HepG2 (cell line): ENCODE data around the gene ZDHHC11. TPM values are rescaled to one million over a fixed set of nuclear protein-coding genes. Genes with fewer than 3 reads are reported as not detected.
A peak's percentile ranks its signal among the peaks of the same experiment; 100 is the strongest.

ENCODE experiments used
- ATAC-seq: fragments of 200-7000 bp; cut with Tn5 transposase; 3 replicates; pipeline ENCODE4 v1.9.1; 2020; ENCODE audit warnings: mild to moderate bottlenecking, moderate library complexity
- BruUV-seq: library from RNA; stranded (reverse); fragments of 400-500 nt; replicated peaks from 2 replicates; lab custom pipeline; 2021; lab: Mats Ljungman, UMichigan
- CTCF ChIA-PET: fragments of 300-600 bp; formaldehyde crosslinking; extraction: SDS; loops from one replicate; lab custom pipeline; 2021; ENCODE audit warnings: low total read pairs, inconsistent platforms, low intra/inter-chr PET ratio; lab: Yijun Ruan, JAX
- POLR2A ChIA-PET: fragments of 350-600 bp; sonication (Branson Sonifier 250); formaldehyde crosslinking; loops from one replicate; lab custom pipeline; 2020; ENCODE audit warnings: antibody characterized with exemption, inconsistent platforms; lab: Yijun Ruan, JAX
- DNase-seq: peaks from one replicate; pipeline ENCODE4 v3.0.0-alpha.2; 2015; ENCODE audit warnings: low spot score
- FAIRE-seq: peaks from 3 replicates; lab custom pipeline; 2011; peaks lifted over from hg19 to GRCh38; lab: Jason Lieb, UNC
- H2AFZ ChIP-seq: one replicate; pipeline ENCODE4 v1.6.1; 2011; ENCODE audit warnings: low read length, inconsistent platforms
- H3K27ac ChIP-seq: fragments of 300-600 bp; 3 replicates; pipeline ENCODE4 v1.8.0; 2011; ENCODE audit warnings: mixed run types, mild to moderate bottlenecking, mixed read lengths, low read length, inconsistent platforms; ENCODE audit not compliant: insufficient read depth; ENCODE audit errors: extremely low read length
- H3K27me3 ChIP-seq, 2 experiments: fragments of 200-600 bp in 1 of 2; 2 replicates in 1 of 2; 3 replicates in 1 of 2; pipeline versions ENCODE4 v1.6.0 to v1.8.0; 2011; ENCODE audit warnings: low read length in 2 of 2, mild to moderate bottlenecking in 2 of 2, moderate library complexity in 2 of 2, inconsistent platforms in 1 of 2; ENCODE audit not compliant: insufficient read depth in 2 of 2, control insufficient read depth in 1 of 2
- H3K36me3 ChIP-seq, 2 experiments: fragments of 200-600 bp in 1 of 2; replicated peaks in 1 of 2; 2 replicates in 1 of 2; 3 replicates in 1 of 2; pipeline versions ENCODE4 v1.5.1 to v1.8.0; 2011; ENCODE audit warnings: low read length in 2 of 2, inconsistent platforms in 1 of 2; ENCODE audit not compliant: insufficient read depth in 2 of 2, control insufficient read depth in 1 of 2
- H3K4me1 ChIP-seq: 2 replicates; pipeline ENCODE4 v1.5.1; 2012; ENCODE audit warnings: low read length, inconsistent platforms; ENCODE audit not compliant: insufficient read depth
- H3K4me2 ChIP-seq: 2 replicates; pipeline ENCODE4 v1.6.0; 2011; ENCODE audit warnings: low read depth, low read length, inconsistent platforms
- H3K4me3 ChIP-seq, 3 experiments: fragments of 200-600 bp in 1 of 3; sonication (generic), shearing (Covaris generic) in 1 of 3; replicated peaks in 1 of 3; 2 replicates each; pipeline ENCODE4 v1.5.1; 2011 to 2016; ENCODE audit warnings: low read length in 3 of 3, inconsistent platforms in 2 of 3, low read depth in 2 of 3, mild to moderate bottlenecking in 2 of 3, control low read depth in 1 of 3, mixed read lengths in 1 of 3; ENCODE audit not compliant: insufficient read depth in 1 of 3
- H3K79me2 ChIP-seq: one replicate; pipeline ENCODE4 v1.6.1; 2011; ENCODE audit warnings: low read length, inconsistent platforms; ENCODE audit not compliant: insufficient read depth
- H3K9ac ChIP-seq: 2 replicates; pipeline ENCODE4 v1.6.0; 2011; ENCODE audit warnings: mild to moderate bottlenecking, low read depth, low read length, inconsistent platforms; ENCODE audit not compliant: insufficient read depth
- H3K9me3 ChIP-seq: 2 replicates; pipeline ENCODE4 v1.5.1; 2012; ENCODE audit warnings: mild to moderate bottlenecking, low read length
- H4K20me1 ChIP-seq: 2 replicates; pipeline ENCODE4 v1.6.0; 2011; ENCODE audit warnings: inconsistent platforms, mild to moderate bottlenecking, low read length, moderate library complexity; ENCODE audit not compliant: insufficient read depth
- AFF4 ChIP-seq: sonication (generic); formaldehyde crosslinking; IDR thresholded peaks from 2 replicates; pipeline ENCODE4 v1.4.0; 2020; ENCODE audit warnings: missing genetic modification reagents
- ATF7 ChIP-seq, 2 experiments: fragments of 450-650 bp in 1 of 2; sonication (generic) in 1 of 2; formaldehyde crosslinking in 1 of 2; IDR thresholded peaks; 2 replicates each; pipeline versions ENCODE4 v1.4.0 to v1.6.1; 2016 to 2020; ENCODE audit warnings: antibody characterized with exemption in 1 of 2, mild to moderate bottlenecking in 1 of 2, missing genetic modification reagents in 1 of 2
- CCDC6 ChIP-seq: sonication (generic); formaldehyde crosslinking; IDR thresholded peaks from 2 replicates; pipeline ENCODE4 v1.8.1; 2022; ENCODE audit warnings: mild to moderate bottlenecking, missing genetic modification reagents, moderate library complexity
- FOXK1 ChIP-seq: sonication (generic); formaldehyde crosslinking; IDR thresholded peaks from 2 replicates; pipeline ENCODE4 v1.4.0; 2020; ENCODE audit warnings: low read depth, missing genetic modification reagents, borderline replicate concordance
- HOXD1 ChIP-seq: sonication (generic); formaldehyde crosslinking; IDR thresholded peaks from 2 replicates; pipeline ENCODE4 v1.5.0; 2020; ENCODE audit warnings: missing genetic modification reagents
- JUND ChIP-seq: sonication (generic); formaldehyde crosslinking; IDR thresholded peaks from 2 replicates; pipeline ENCODE4 v1.8.0; 2022; ENCODE audit warnings: mild to moderate bottlenecking, missing genetic modification reagents
- KDM4B ChIP-seq: sonication (generic); formaldehyde crosslinking; IDR thresholded peaks from 2 replicates; pipeline ENCODE4 v1.4.0; 2020; ENCODE audit warnings: missing genetic modification reagents
- MTA1 ChIP-seq: sonication (generic); formaldehyde crosslinking; IDR thresholded peaks from 2 replicates; pipeline ENCODE4 v1.4.0; 2020; ENCODE audit warnings: missing genetic modification reagents, mild to moderate bottlenecking, borderline replicate concordance
- SNAPC2 ChIP-seq: sonication (generic); formaldehyde crosslinking; IDR thresholded peaks from 2 replicates; pipeline ENCODE4 v1.8.1; 2022; ENCODE audit warnings: mild to moderate bottlenecking, missing genetic modification reagents
- THAP11 ChIP-seq: IDR thresholded peaks from 2 replicates; pipeline ENCODE4 v1.6.1; 2016; ENCODE audit warnings: missing biosample characterization, missing genetic modification reagents
- ZNF282 ChIP-seq: fragments of 450-650 bp; IDR thresholded peaks from 2 replicates; pipeline ENCODE4 v1.6.1; 2018; ENCODE audit not compliant: partially characterized antibody
- ZNF292 ChIP-seq: sonication (generic); formaldehyde crosslinking; IDR thresholded peaks from 2 replicates; pipeline ENCODE4 v1.8.1; 2022; ENCODE audit warnings: mild to moderate bottlenecking, low read depth, missing genetic modification reagents, borderline replicate concordance
- ZNF619 ChIP-seq: sonication (generic); formaldehyde crosslinking; IDR thresholded peaks from 2 replicates; pipeline ENCODE4 v1.4.0; 2020; ENCODE audit warnings: mild to moderate bottlenecking, missing genetic modification reagents
- ZNF781 ChIP-seq: sonication (generic); formaldehyde crosslinking; IDR thresholded peaks from 2 replicates; pipeline ENCODE4 v1.5.1; 2020; ENCODE audit warnings: borderline replicate concordance, mild to moderate bottlenecking, missing genetic modification reagents; ENCODE audit errors: not compliant biosample characterization
- WGBS: methylation state at CpG from one replicate; pipeline ENCODE4 v1.1.6; 2017; ENCODE audit warnings: low lambda C conversion rate; 5-methylcytosine and 5-hydroxymethylcytosine counted together
- in situ Hi-C: cut with HindIII; loops from 2 replicates; pipeline ENCODE4 v1.10.0; 2017; ENCODE audit warnings: low pct_unique_long_range_greater_than_20kb; ENCODE audit not compliant: extremely low pct_ligation_motif_present
- intact Hi-C: fragments of 100-400 bp; cut with micrococcal nuclease; formaldehyde crosslinking; loops from one replicate; pipeline ENCODE4 v1.10.0; 2022; ENCODE audit not compliant: unreplicated experiment
- polyA plus RNA-seq, 8 experiments: library from polyadenylated mRNA; depleted of rRNA in 3 of 8; stranded (reverse) in 7 of 8; unstranded in 1 of 8; fragments of >200 nt; fragmentation: Illumina TruSeq in 4 of 8; extraction: Trizol in 4 of 8; gene quantifications; 2 replicates each; pipeline versions ENCODE4 v1.2.1 to v1.2.3, GENCODE V29; 2011 to 2016; ENCODE audit warnings: low read depth in 4 of 8, missing spikeins in 1 of 8, mixed read lengths in 1 of 8; ENCODE audit not compliant: insufficient read depth in 1 of 8
- total RNA-seq, 5 experiments: library from RNA; depleted of rRNA; stranded (reverse); fragments of >200 nt; fragmentation: Illumina TruSeq; extraction: Trizol; gene quantifications; 2 replicates each; pipeline ENCODE4 v1.2.3, GENCODE V29; 2016; ENCODE audit warnings: low read depth in 1 of 5
- TF ChIP-seq, protein P1 (sequence below): sonication (generic); formaldehyde crosslinking; IDR thresholded peaks from 2 replicates; pipeline ENCODE4 v1.5.1; 2020; ENCODE audit warnings: mild to moderate bottlenecking, moderate library complexity, missing genetic modification reagents

ZDHHC11 gene
- total and polyA plus RNA-seq, 2 of the 13 experiments (the other 11 are each of a cell fraction or from before 2014, with no cell fraction given) = 2.1 to 4.0 TPM

DNA sequence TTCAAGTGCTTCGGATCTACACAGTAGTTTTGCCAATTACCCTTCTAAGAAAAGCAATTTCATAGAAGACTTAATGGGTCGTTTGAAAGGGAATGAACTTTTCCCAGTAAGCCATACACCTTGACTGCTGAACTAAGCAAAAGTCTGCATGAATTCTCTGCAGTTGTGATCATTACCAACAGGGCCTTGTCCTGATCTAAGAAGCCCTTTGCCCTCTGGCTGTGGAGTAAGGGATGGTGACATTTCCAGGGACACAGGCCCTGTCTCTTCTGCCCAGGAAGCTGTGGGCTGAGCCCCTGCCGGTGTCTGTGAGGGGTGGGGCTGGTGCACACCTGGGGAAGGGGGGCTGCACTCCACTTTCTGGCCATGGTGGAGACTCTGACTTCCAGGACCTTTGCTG lies 30.5 kb downstream of the ZDHHC11 start:
- Histone ChIP-seq H3K9ac (no peak overlapping the region), H3K4me3 (no peak overlapping the region), H2AFZ (no peak overlapping the region), H3K36me3 (no peaks in the 10 kb centered on the region), H3K9me3 (no peaks in the 10 kb centered on the region), H3K4me1 (no peaks in the 10 kb centered on the region), H3K27me3 (no peaks in the 10 kb centered on the region), H4K20me1 (no peaks in the 10 kb centered on the region)
- DNase-seq = no peak
- no peak for FAIRE-seq
- WGBS = 47% methylated on average over 2 of the region's 3 CpGs
- TF ChIP-seq AFF4 (CRISPR knock-in tag) (no peak), FOXK1 (CRISPR knock-in tag) (no peak)
- TF ChIP-seq, all 625 proteins: peak for 0
- POLR2A ChIA-PET = no interaction called here
- H3K4me2 ChIP-seq = no peak overlapping the region
- intact Hi-C loops (no loop called here), in situ Hi-C loops (no loop called here)
- CTCF ChIA-PET = no interaction called here
- no peak overlapping the region for H3K27ac ChIP-seq
- peak; percentile 85 for ATAC-seq
- BruUV-seq = no TSS peak
- H3K79me2 ChIP-seq = no peaks in the 10 kb centered on the region

DNA sequence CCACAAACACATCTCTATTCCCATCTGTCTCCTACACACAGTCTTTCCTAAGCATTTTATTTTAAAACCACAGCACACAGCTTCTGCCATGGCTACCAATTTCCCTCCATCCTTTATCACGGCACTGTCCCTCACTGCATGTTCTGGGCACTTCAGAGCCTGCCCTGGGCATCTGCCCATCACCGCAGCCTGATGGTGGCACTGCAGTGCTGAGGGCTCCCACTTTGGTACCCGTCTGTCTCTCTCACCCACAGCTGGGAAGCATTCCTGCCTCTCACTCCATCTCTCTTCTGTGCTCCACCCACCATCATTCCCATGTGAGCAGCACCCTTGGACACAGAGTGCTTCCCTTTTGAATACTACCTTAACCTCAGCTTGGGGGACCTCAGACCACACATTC lies 31.7 kb downstream of the ZDHHC11 start:
- in situ Hi-C loops (no loop called here), intact Hi-C loops (no loop called here)
- BruUV-seq = no TSS peak
- Histone ChIP-seq H3K4me3 (no peak overlapping the region), H3K9me3 (no peaks in the 10 kb centered on the region), H3K27ac (no peak overlapping the region), H3K4me1 (no peaks in the 10 kb centered on the region), H3K27me3 (no peaks in the 10 kb centered on the region), H2AFZ (no peak overlapping the region), H3K9ac (no peak overlapping the region), H3K36me3 (no peaks in the 10 kb centered on the region), H3K79me2 (no peaks in the 10 kb centered on the region), H4K20me1 (no peaks in the 10 kb centered on the region), H3K4me2 (no peak overlapping the region)
- ChIA-PET CTCF (no interaction called here), POLR2A (no interaction called here)
- FAIRE-seq = no peak
- ATAC-seq = no peak
- no peak for DNase-seq
- 66% methylated on average over 3 of the region's 3 CpGs for WGBS
- TF ChIP-seq ZNF781 (CRISPR knock-in tag) (no peak), ZNF619 (CRISPR knock-in tag) (no peak), SNAPC2 (CRISPR knock-in tag) (no peak), JUND (CRISPR knock-in tag) (no peak), ZNF282 (no peak), THAP11 (CRISPR knock-in tag) (no peak), MTA1 (CRISPR knock-in tag) (no peak), ZNF292 (CRISPR knock-in tag) (no peak), ATF7 (IDR thresholded peaks at IDR 0.05) (no peak), ATF7 (CRISPR knock-in tag; IDR thresholded peaks at IDR 0.05) (no peak), CCDC6 (CRISPR knock-in tag) (no peak), HOXD1 (CRISPR knock-in tag) (no peak), KDM4B (no peak)
- TF ChIP-seq, protein P1, sequence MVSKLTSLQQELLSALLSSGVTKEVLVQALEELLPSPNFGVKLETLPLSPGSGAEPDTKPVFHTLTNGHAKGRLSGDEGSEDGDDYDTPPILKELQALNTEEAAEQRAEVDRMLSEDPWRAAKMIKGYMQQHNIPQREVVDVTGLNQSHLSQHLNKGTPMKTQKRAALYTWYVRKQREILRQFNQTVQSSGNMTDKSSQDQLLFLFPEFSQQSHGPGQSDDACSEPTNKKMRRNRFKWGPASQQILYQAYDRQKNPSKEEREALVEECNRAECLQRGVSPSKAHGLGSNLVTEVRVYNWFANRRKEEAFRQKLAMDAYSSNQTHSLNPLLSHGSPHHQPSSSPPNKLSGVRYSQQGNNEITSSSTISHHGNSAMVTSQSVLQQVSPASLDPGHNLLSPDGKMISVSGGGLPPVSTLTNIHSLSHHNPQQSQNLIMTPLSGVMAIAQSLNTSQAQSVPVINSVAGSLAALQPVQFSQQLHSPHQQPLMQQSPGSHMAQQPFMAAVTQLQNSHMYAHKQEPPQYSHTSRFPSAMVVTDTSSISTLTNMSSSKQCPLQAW (CRISPR knock-in tag) = no peak
